Testis (tissue), 2 donors: ENCODE results near the gene PLEKHA1.

Source experiments
- POLR2A ChIP-seq: fragments of 450-650 bp; IDR thresholded peaks from one replicate; pipeline ENCODE4 v1.6.1; 2017; ENCODE audit warnings: antibody characterized with exemption, mild to moderate bottlenecking, moderate library complexity
- TF ChIP-seq, protein P1 (sequence below), 3 experiments: fragments of 450-650 bp in 2 of 3; fragments of 200-600 bp in 1 of 3; sonication (generic) in 1 of 3; IDR thresholded peaks; one replicate each; pipeline ENCODE4 v1.5.1; 2016 to 2019; ENCODE audit warnings: antibody characterized with exemption in 3 of 3, mild to moderate bottlenecking in 2 of 3, moderate library complexity in 1 of 3

DNA sequence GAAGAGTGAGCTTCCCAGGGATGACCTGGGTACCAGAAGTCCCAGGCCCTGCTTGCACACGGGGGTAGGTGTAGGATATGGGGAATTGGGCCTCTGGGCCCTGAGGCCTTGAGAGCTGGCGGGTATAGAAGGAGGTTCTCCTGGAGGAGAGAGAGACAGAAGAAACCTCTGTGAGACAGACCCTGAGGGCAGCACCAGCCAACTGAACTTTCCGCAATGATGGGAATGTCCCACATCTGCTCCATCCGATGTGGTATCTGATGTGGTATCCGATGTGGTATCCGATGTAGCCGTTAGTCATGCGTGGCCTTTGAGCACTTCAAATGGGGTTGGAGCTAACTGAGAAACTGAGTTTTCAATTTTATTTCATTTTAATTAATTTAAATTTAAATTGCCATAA is 30.6 kb upstream of the PLEKHA1 start:
- TF ChIP-seq, protein P1, sequence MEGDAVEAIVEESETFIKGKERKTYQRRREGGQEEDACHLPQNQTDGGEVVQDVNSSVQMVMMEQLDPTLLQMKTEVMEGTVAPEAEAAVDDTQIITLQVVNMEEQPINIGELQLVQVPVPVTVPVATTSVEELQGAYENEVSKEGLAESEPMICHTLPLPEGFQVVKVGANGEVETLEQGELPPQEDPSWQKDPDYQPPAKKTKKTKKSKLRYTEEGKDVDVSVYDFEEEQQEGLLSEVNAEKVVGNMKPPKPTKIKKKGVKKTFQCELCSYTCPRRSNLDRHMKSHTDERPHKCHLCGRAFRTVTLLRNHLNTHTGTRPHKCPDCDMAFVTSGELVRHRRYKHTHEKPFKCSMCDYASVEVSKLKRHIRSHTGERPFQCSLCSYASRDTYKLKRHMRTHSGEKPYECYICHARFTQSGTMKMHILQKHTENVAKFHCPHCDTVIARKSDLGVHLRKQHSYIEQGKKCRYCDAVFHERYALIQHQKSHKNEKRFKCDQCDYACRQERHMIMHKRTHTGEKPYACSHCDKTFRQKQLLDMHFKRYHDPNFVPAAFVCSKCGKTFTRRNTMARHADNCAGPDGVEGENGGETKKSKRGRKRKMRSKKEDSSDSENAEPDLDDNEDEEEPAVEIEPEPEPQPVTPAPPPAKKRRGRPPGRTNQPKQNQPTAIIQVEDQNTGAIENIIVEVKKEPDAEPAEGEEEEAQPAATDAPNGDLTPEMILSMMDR (IDR thresholded peaks at IDR 0.05) = no peak
- TF ChIP-seq POLR2A = no peak
